Right hindlimb (tissue), 1 donor: Measurements from ENCODE around the gene FGF12.
A peak's percentile ranks its signal among the peaks of the same experiment; 100 is the strongest.

Source experiments
- DNase-seq: peaks from one replicate; pipeline ENCODE4 v3.0.0-alpha.2; 2018

The FGF12 gene

DNA sequence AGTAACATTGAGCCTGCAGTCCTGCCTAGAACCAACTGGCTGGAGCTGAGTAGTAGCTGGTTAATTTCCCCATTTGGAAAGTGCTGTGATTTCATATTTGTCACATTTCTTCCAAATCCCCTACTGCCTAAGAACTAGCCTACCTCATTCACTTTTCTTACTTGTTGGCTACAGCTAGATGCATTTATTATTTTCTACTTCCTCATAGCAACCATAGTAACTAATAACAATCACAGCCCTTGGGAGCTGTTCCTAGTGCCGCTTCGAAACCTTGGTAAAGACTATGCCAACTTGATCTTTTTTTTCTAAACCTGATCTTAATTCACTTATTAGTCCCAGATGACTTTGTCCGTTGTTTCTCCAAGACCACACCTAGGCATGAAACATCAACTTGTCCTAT is 240.3 kb downstream of the FGF12 start:
- DNase-seq: no peak

- DNase-seq: no peak
These were observed 244.5 kb downstream of the FGF12 start for GRCh38 chr3:192482809-192483208.

DNA sequence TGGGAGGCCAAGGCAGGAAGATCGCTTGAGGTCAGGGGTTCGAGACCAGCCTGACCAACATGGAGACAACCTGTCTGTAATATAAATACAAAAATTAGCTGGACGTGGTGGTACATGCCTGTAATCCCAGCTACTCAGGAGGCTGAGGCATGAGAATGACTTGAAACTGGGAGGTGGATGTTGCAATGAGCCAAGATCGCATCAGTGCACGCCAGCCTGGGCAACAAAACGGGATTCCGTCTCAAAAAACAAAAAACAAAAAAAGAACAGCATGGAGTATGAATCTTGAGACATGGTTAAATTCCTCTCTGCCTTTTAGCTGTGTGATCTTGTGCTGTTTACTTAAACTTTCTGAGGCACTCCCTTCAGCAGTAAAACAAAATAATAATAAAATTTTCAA is 244.9 kb downstream of the FGF12 start:
- DNase-seq: no peak

DNA sequence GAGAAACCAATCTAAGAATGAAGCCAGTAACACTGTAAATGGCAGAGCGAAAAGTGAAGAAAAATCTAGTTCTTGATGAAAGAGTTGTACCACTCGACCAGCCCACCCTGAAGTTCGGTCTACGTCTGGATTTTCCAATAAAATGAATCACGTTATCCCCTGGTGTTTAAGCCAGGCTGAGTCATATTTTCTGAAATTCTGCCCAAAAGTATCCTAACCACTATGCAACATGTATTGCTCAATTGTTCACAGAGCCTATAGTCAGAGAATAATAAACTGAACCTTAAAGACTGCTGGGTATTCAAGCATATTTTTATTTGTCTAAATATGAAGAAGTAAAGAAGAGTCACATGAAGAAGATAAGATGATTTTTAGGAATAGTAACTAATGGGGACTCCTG is 245.7 kb downstream of the FGF12 start:
- no peak for DNase-seq

GRCh38 chr3:192467230-192468140 is 259.9 kb downstream of the FGF12 start:
- DNase-seq: no peak

DNA sequence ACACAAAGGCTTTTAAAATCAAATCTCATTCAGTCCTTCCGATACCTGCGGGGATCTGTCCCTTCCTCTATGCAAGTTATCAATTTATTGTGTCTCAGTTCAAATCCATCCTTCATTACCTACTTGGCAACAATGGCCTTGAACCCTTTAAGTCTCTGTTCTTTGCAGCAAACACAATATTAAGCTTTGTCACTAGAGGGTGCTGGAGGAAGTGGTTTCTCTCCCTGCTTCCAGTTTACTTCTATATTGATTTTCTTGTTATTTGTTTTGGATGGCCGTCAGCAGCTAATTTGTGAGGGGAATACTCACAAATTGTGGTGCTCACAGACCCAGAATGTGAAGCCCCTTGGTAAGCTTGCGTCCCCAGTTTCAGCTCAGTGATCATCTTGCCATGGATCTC is 278.3 kb downstream of the FGF12 start:
- DNase-seq: no peak

GRCh38 chr3:192445770-192446644 is 281.3 kb downstream of the FGF12 start:
- peak; percentile 43 for DNase-seq

DNA sequence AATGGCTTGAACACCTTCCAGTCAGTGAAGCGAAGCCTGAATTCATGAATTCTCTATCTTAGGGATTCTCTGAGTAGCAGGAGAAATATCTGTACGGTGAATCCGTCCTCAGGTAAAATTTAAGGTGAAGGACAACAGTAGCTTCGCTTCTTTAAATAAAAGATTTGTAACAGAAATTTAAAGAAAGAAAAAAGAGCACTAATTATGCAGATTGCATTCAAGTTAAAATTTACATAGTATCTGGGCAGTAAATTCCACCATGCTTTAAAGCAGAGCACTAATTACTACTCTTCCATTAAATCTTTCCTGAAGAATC is 282.6 kb downstream of the FGF12 start:
- no peak for DNase-seq

GRCh38 chr3:192444096-192444790 is 283.1 kb downstream of the FGF12 start:
- DNase-seq: peak; percentile 81

GRCh38 chr3:192435241-192435640 is 292.1 kb downstream of the FGF12 start:
- no peak for DNase-seq

DNA sequence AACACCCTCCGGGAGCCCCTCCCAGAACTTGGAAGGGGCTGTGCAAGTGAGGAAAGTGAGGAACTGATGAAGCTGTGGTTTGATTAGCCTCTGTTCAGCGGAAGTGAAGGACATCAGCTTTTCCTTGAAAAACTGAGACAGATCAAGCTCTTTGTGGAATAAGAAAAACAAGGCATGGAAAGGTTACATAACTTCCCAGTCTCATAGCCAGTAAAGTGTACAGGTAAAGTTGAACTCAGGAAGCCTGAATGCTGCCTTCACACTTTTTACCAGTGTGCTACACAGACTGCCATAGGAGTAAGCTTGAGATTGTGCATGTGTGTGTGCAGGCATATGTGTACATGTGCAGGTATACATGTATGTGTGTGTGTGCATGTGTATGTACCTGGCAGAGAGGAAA is 293.2 kb downstream of the FGF12 start:
- no peak for DNase-seq

DNA sequence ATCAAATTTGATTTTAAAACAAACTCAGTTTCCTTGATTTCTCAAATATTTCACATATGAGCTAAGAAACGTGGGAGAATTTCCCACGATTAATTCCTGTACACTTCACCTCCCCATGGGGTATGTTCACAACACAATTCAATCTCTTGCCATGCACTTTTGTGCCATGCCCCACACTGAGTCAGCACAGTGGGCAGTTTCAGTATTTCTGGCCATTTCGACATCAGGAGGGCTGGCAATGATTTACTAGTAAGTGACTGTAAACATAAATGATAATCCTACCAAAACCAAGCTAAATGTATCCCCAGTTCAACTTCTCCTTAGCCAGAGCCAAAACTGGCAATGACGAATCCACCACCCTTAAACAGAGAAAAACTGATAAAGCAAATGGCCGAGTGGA is 293.6 kb downstream of the FGF12 start:
- no peak for DNase-seq

GRCh38 chr3:192422997-192423342 is 304.4 kb downstream of the FGF12 start:
- DNase-seq: no peak

GRCh38 chr3:192422321-192422996 is 304.9 kb downstream of the FGF12 start:
- DNase-seq: no peak

GRCh38 chr3:192419312-192419711 is 308.0 kb downstream of the FGF12 start:
- DNase-seq: no peak

DNA sequence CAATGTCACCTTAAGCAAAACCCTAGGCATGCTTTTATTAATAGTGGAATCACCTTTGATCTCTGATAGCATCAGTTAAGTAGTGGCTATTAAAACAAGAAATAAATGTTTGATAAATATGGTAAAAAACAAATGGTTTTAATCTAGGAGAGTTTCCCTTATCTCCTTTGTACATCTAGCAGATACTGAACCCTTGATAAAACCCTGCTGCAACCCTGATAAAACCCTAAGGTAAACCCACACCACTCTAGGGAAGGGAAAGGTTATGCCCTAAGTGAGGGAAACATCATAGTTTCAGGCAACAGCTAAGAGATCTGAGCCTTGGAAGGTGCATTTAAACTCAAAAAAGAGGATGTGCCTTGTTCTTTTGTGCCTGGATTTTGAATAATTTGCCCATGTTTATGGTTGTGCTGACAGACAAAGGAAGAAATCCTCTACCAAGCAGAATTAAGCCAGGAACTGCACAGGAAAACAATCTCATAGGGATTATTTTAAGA is 309.7 kb downstream of the FGF12 start:
- DNase-seq: no peak

GRCh38 chr3:192417017-192417416 is 310.3 kb downstream of the FGF12 start:
- DNase-seq: no peak

- DNase-seq: no peak
These were observed 313.9 kb downstream of the FGF12 start for GRCh38 chr3:192413461-192413860.

DNA sequence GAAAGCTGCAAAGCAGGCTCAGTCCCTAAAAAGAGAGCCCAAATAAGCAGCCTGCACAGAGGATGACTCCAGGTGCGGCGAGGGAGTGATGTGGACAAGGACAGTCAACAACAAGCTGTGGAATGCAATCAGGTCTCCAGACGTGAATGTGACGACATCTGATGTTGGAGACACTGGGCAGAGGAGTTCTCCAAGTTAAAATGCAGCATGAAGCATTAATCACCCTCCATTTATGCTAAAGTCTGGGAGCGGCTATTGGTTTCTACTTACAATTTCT is 316.7 kb downstream of the FGF12 start:
- no peak for DNase-seq

DNA sequence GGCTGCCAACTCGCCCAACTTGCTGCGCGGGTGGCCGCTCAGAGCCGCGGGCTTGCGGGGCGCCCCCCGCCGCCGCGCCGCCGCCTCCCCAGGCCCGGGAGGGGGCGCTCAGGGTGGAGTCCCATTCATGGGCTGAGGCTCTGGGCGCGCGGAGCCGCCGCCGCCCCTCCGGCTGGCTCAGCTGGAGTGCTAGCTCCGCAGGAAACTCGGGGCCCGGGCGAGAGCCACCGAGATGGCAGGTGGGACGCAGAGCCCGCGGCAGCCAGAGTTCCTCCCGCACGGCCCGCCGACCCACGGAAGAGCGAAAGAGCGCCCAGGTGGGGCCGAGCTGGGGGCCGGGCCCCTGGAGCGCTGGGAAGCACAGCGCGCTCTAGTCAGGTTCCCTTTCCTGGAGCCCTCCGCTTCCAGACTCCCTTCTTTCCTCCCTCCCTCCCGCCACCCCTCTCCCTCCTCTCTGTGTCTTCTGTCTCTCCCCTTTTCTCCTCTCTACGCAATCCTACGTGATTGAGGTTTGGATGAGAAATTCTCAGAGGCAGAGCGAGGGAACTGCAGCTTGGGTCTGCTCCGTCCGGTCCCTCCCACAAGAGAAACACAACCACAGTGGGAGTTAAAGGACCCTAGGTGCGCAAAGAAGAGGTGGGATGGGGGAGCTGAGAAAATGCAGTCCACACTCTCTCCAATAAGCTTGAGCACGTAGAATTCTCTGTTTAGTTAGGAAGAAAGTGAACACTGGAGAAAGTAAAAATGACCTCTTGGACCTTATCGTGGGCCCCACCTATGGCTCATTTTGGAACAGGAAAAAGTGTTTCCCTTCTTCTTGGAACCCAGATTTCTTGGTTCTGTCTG is 317.3 kb downstream of the FGF12 start:
- DNase-seq: peak; percentile 51

- DNase-seq: peak; percentile 57
These were observed 318.0 kb downstream of the FGF12 start for GRCh38 chr3:192409201-192409837.
